ENCODE data around the gene RELA.

DNA sequence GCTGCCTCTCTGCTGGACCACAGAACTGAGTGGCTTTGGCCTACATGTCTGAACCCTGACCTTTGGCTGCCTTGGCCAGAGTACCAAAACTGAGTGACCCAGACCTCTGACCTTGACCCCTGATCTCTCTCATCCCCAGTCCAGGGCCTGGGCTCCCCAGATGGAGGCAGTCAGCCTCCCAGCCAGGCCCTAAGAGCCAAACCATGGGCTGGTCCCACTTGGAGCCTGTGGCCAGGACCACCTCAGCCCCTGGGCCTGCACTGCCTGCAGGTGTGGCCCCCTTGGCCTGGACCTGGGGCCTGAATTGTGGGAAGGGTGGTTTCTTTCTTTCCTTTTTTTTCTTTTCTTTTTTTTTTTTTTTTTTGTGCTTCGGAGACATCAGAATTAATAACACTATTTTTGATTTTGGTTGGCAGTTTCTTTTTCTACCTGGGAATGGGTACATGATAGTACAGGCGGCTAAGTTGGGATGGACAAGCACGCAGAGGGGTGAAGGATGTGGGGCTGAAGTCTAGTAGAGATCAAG is 25.6 kb downstream of the RELA start:
- TF ChIP-seq, protein P1, sequence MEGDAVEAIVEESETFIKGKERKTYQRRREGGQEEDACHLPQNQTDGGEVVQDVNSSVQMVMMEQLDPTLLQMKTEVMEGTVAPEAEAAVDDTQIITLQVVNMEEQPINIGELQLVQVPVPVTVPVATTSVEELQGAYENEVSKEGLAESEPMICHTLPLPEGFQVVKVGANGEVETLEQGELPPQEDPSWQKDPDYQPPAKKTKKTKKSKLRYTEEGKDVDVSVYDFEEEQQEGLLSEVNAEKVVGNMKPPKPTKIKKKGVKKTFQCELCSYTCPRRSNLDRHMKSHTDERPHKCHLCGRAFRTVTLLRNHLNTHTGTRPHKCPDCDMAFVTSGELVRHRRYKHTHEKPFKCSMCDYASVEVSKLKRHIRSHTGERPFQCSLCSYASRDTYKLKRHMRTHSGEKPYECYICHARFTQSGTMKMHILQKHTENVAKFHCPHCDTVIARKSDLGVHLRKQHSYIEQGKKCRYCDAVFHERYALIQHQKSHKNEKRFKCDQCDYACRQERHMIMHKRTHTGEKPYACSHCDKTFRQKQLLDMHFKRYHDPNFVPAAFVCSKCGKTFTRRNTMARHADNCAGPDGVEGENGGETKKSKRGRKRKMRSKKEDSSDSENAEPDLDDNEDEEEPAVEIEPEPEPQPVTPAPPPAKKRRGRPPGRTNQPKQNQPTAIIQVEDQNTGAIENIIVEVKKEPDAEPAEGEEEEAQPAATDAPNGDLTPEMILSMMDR (IDR thresholded peaks at IDR 0.05), result no peak
- TF ChIP-seq POLR2A (IDR thresholded peaks at IDR 0.05), result no peak

Data from lower leg skin (tissue), 3 donors.